Activated T-cell treated with anti-CD3 and anti-CD28 coated beads, Interleukin-2, amount 50 U/mL, for 48 hours (primary cell): ENCODE measurements around the gene TEKT5.
"Not testable (repeated sequence)": the region's sequence is repeated elsewhere in the genome, so short reads cannot be mapped to it uniquely, and the experiment has no call there.

Experiments
- DNase-seq, 2 experiments: peaks; one replicate each; pipeline ENCODE4 v3.0.0-alpha.2; 2020

The TEKT5 gene

DNA sequence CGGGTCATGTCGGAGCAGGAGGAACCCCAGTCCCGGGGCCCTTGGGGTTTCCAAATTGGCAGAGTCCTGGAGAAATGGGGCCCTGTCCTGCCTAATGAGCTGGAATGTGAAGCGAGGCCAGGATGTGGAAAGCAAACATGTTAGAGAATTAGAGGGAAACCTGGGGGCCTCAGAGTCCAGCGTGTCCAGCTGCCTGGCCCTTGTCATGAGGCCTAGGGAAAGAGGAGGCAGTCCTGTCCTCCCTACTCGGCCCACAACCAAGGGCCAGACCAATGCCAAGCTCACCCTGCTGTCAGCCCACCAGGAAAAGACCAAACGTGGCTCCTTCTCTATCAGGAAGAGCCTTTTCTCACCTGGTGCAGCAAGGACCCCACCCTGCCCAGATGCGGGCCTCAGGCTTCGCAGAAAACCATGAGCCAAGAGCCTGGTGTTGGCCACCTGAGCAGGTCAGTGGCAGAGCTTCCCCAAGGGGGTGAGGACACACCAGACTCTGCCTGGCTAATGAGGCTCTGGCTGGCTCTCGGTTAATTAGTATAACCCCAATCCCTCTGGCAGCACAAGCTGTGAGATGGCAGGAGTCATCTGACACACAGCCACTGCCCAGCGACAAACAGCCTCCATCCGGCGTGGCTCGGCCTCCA is 10.1 kb downstream of the TEKT5 start:
- DNase-seq, result no peak

GRCh38 chr16:10683170-10683569 is 11.6 kb downstream of the TEKT5 start:
- DNase-seq, result no peak

GRCh38 chr16:10682604-10683003 is 12.1 kb downstream of the TEKT5 start:
- DNase-seq, result no peak

GRCh38 chr16:10681310-10682308 is 13.1 kb downstream of the TEKT5 start:
- no peak for DNase-seq

DNA sequence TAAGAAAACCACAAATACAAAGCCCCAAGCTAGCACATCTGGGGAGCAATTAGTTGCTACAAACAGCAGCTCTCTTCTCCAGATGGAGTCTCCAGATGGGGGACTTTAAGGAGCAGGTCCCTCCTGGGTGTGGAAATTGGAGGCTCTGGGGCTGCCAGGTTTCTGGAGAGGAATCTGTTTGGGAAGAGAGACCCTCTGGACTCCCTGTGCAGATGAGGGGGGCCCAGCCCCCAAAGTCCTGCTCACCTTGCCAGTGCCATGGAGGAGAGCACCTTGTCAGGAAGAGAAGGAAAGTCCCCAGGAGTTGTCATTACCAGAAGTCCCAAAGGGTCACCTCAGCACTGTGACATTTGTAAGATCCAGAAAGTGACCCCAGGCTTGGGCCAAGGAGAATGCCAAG is 14.8 kb downstream of the TEKT5 start:
- DNase-seq, result no peak

- DNase-seq, result not testable (repeated sequence)
These were observed 15.3 kb downstream of the TEKT5 start for GRCh38 chr16:10679441-10679840.

GRCh38 chr16:10678655-10679054 is 16.1 kb downstream of the TEKT5 start:
- no peak for DNase-seq

- no peak for DNase-seq
These were observed 18.4 kb downstream of the TEKT5 start for GRCh38 chr16:10676284-10676683.

DNA sequence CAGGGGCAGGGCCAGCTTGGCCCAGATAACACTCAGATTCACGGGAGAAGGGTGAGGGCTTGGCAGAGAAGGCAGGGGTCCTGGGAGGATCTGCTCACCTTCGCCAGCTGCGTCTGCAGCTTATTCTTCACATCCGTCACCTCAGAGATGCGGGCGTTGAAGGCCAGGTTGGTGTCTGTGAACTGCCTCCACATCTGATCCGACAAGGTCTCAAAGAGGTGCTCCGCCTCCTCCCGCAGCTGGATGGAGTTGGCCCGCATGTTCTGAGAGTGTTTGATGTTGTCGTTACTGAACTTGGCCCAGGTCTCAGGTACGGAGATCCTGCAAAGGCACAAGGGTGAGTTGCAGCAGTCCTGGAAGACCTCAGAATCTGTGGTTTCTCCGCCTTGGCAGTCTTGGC is 18.9 kb downstream of the TEKT5 start:
- DNase-seq, result no peak

DNA sequence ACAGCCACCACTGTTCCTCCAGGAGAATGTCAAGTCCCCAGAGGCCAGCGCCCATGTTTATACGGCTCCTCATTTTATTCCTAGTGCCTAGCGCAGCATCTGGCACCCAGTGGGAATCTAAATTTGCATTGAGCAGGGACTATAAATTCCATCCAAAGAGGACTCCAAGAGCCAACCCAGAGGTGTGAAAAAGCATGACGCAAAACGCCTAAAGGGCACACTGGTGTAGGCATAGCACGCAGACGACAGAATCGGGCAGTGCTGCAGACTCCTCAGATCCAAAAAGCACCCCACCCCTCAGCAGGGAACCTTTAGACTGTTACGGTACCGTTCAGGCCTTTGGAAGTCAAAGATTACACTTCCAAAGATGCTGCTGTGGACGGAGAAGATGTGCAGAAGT is 19.5 kb downstream of the TEKT5 start:
- no peak for DNase-seq

GRCh38 chr16:10671729-10672128 is 23.0 kb downstream of the TEKT5 start:
- no peak for DNase-seq

- DNase-seq, result no peak
These were observed 24.9 kb downstream of the TEKT5 start for GRCh38 chr16:10669791-10670190.

DNA sequence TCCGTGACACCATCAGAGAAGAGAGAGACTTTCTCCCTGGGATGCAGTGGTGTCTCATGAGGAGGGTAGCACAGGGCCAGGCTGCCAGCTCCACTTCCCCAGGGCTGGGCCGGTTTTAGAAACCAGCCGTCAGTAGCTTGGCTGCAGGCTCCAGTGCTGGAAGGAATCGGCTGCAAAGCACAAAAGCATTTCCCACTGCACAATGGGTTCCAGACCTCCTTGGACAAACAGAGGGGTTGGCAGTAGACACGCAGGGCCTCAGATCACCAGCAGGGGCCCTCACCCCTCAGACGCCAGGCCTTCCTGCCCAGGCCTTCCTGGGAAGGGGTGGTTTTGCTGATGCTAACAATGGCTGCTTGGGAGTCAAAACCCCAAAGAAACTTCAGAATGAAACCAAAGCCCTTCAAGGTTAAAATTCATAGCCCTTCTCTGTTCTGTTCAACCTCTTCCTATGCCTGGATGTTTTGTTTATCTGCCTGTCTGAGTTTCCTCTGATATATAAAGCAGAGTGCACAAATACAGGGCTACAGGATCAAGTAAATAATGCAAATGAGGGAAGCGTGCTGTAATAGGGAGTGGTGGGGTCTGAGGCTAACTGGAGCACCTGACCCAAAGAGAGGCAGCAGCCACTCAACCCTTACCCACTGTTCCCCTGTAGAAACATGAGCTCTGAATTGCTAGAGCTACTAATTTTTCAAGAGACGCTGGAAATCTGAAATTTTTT is 26.2 kb downstream of the TEKT5 start:
- DNase-seq, result peak; percentile 22 to 30

- no peak for DNase-seq
These were observed 27.5 kb downstream of the TEKT5 start for GRCh38 chr16:10667239-10667638.

GRCh38 chr16:10666291-10666690 is 28.4 kb downstream of the TEKT5 start:
- no peak for DNase-seq

DNA sequence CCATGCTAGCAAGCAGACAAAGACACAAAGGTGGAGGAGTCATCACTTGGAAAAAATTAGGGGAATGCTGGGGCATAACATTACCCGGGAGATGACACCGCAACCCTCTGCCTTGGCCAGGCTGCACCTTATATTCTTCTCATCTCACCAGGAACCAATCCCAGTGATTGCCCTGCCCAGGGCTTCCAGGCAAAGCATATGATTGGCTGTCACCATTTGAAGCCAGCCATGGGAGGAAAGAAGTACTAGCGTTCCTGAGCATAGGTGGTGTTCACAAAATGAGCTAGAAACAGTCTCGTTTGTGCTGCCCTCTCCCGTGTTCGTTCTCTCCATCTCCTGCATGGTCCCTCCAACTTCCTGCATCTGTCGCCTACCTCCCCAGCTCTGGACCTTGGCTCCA is 29.6 kb downstream of the TEKT5 start:
- DNase-seq, result no peak

DNA sequence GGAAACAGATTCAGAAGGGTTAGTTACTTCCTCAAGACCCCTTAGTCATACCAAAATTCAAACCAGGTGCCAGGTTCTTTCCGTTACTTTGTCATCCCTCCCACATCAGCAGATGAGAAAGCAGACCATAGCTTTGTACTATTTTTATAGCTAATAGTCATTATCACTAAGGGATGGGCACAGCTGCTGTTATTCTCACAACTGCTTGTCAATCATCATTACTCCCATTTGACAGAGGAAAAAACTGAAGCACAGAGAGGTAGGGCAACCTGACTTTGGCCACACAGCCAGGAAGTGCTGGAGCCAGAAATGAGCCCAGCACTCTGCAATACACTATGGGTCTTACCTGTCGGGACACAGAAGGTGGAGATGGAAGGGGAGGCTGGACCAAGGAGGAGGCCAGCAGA is 30.0 kb downstream of the TEKT5 start:
- no peak for DNase-seq

GRCh38 chr16:10663744-10664143 is 31.0 kb downstream of the TEKT5 start:
- DNase-seq, result no peak

DNA sequence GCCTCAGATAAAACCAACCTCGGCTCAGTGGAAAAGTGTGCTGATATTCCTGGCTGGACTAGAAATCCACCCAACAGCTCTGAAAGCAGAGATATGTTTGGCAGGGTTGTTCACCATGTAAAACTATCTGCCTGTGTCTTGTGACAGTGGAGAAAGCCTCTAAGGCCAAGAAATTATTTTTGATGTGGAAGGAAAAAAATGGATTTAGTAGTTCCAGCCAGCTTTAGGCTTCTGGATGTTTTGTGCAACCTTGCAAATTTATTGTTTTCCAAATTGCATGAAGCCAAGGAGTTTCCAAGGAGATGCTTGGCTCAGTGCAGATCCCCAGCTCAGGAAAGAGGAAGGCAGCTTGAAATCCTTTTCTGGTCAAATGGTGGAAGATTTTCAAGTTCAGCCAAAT is 31.6 kb downstream of the TEKT5 start:
- DNase-seq, result no peak

- no peak for DNase-seq
These were observed 32.5 kb downstream of the TEKT5 start for GRCh38 chr16:10662212-10662611.

DNA sequence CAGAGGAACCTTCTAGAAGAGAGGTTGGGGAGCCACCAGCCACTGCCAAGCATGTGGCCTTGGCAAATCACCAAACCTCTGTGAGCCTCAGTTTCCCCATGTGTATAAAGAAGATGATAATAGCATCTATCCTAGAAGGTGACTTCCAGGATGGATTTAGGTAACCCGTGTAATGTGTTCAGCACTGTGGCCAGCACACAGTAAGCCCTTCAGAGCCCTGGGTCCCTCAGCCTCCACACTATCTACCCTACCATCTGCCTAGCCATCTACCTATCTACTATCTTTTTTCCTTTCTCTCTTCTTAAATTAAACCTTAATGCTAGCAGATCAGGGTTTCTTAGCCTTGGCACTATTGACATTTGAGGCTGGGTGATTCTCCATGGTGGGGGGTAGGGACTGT is 33.0 kb downstream of the TEKT5 start:
- no peak for DNase-seq

DNA sequence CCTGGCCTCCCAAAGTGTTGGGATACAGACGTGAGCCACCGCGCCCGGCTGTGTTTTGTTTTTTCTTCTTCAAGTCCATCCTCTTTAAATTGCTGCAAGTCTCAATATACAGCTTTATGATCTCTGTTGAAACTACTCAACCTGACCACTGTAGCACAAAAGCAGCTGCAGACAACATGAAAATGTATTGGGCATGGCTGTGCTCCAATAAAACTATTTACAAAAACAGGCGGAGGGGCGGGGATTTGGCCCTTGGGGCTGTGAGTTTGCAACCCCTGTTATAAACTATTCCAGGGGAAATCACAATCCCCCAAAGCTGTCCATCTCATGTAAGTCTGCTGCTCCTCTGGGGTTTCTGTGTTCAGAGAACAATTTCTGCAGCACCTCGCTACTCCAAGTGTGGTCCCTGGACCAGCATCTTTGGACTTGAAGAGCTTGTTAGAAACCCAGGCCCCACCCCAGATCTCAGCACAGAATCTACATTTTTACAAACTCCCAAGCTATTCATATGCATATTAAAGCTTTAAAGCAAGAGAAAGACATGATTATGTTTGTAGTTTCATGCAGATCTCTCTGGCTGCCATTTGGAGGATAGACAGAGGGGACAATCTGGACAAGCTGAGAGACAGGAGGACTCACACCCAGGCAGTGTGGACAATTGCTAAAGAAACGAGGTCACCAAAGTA is 33.6 kb downstream of the TEKT5 start:
- no peak for DNase-seq

DNA sequence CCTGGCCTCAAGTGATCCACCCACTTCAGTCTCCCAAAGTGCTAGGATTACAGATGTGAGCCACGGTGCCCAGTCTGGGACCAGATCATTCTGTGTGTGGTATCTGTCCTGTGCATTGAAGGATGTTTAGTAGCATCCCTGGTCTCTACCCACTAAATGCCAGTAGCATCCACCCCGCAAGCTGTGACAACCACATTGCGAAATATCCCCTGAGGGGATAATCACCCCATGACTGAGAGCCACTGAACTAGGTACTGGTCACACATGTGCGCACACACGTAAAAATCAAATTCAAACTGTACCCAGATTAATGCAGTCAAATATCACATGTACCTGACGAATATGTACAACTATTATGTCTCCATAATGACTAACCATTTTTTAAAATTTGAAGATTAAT is 35.8 kb downstream of the TEKT5 start:
- DNase-seq, result no peak
